ENCODE results near the gene PRKCZ.

GRCh38 chr1:2041305-2041704, 8.9 kb upstream of the PRKCZ start:
- TF ChIP-seq CTCF (IDR thresholded peaks at IDR 0.05) (no peak), POLR2A (IDR thresholded peaks at IDR 0.05) (no peak)

Measured in vagina (tissue), 2 donors.